DND-41 (cell line): ENCODE measurements around the gene SEMA7A.

Source experiments
- CTCF ChIP-seq: IDR thresholded peaks from 2 replicates; pipeline ENCODE4 v1.5.1; 2012; ENCODE audit warnings: borderline replicate concordance, low read length, moderate library complexity, mild to moderate bottlenecking; ENCODE audit not compliant: poor library complexity, severe bottlenecking; ENCODE audit errors: extremely low read depth
- EZH2 ChIP-seq: IDR thresholded peaks from 3 replicates; pipeline ENCODE4 v1.6.1; 2012; ENCODE audit warnings: borderline replicate concordance, low read depth, mild to moderate bottlenecking, moderate library complexity, low read length, inconsistent platforms; ENCODE audit not compliant: severe bottlenecking

GRCh38 chr15:74425630-74426029, 8.1 kb downstream of the SEMA7A start:
- TF ChIP-seq CTCF = no peak
- no peak for TF ChIP-seq EZH2
